Measurements from ENCODE around the gene JAKMIP1.

DNA sequence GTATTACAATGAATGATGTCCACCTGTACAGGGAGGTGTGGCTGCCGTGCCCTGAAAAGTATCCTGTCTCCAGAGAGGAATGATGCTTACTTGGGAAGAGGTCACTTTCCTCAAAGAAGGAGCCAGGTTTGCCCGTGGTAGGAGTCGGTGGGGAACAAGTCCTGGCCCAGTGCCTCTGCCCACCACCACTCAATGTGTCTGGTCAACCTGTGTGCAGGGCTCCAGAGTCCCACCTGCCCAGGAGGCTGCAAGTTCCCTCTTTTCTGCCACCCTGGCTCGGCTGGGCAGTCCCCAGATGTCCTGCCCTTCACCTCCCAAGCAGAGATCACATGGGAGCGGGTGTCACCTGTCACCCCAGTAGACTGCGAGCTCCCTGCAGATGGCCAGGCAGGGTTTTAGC lies 106.7 kb downstream of the JAKMIP1 start:
- TF ChIP-seq, protein P1, sequence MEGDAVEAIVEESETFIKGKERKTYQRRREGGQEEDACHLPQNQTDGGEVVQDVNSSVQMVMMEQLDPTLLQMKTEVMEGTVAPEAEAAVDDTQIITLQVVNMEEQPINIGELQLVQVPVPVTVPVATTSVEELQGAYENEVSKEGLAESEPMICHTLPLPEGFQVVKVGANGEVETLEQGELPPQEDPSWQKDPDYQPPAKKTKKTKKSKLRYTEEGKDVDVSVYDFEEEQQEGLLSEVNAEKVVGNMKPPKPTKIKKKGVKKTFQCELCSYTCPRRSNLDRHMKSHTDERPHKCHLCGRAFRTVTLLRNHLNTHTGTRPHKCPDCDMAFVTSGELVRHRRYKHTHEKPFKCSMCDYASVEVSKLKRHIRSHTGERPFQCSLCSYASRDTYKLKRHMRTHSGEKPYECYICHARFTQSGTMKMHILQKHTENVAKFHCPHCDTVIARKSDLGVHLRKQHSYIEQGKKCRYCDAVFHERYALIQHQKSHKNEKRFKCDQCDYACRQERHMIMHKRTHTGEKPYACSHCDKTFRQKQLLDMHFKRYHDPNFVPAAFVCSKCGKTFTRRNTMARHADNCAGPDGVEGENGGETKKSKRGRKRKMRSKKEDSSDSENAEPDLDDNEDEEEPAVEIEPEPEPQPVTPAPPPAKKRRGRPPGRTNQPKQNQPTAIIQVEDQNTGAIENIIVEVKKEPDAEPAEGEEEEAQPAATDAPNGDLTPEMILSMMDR (IDR thresholded peaks at IDR 0.05): no peak
- no peak for TF ChIP-seq POLR2A (IDR thresholded peaks at IDR 0.05)

Data from lower leg skin (tissue), 3 donors.